ENCODE measurements around the gene CCN2. TPM values are rescaled to one million over a fixed set of nuclear protein-coding genes. Genes with fewer than 3 reads are reported as not detected.
A peak's percentile ranks its signal among the peaks of the same experiment; 100 is the strongest.

Gene CCN2, protein sequence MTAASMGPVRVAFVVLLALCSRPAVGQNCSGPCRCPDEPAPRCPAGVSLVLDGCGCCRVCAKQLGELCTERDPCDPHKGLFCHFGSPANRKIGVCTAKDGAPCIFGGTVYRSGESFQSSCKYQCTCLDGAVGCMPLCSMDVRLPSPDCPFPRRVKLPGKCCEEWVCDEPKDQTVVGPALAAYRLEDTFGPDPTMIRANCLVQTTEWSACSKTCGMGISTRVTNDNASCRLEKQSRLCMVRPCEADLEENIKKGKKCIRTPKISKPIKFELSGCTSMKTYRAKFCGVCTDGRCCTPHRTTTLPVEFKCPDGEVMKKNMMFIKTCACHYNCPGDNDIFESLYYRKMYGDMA
- total RNA-seq (ENCODE audit: low replicate concordance), result 46.7 and 54.5 TPM in 2 replicates

DNA sequence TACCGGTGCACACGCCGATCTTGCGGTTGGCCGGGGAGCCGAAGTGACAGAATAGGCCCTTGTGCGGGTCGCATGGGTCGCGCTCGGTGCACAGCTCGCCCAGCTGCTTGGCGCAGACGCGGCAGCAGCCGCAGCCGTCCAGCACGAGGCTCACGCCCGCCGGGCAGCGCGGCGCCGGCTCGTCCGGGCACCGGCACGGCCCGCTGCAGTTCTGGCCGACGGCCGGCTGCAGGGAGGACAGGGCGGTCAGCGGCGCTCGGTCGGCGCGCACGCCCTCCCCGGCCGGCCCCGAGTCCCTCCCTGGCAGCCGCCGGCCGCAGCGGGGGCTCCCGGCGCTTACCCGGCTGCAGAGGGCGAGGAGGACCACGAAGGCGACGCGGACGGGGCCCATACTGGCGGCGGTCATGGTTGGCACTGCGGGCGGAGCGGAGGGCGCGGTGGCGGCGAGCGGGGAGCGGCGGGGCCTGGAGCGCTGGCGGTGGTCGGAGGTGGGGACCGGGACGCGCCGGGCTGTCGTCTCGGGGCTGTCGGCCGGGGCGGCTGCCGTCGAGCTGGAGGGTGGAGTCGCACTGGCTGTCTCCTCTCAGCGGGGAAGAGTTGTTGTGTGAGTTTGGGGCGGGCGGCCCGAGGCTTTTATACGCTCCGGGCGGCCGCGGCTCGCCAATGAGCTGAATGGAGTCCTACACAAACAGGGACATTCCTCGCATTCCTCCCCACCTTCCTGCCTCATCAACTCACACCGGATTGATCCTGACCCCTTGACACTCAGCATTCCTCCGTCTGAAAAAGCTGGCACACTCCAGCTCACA lies at the start of gene CCN2:
CCN2 (minus strand) TSS at position 606 of the 809 bp plus-strand sequence; CDS start at position 406, 200 bp downstream.
- H3K27ac Mint-ChIP-seq, result peak within 1 kb of the TSS; percentile 95
- peak within 1 kb of the TSS; percentile 98 for H3K27ac ChIP-seq
- H3K4me1 Mint-ChIP-seq, result peaks cover 67% of the 10 kb centered on the region
- H3K36me3 ChIP-seq, result no peaks in the 10 kb centered on the region
- H3K4me3 Mint-ChIP-seq, result peak within 1 kb of the TSS; percentile 92
- peaks cover 18% of the 10 kb centered on the region for H3F3A ChIP-seq (ENCODE audit: low read depth)
- peaks cover 39% of the 10 kb centered on the region for H3K4me1 ChIP-seq
- H3K27me3 ChIP-seq, result no peaks in the 10 kb centered on the region
- no peaks in the 10 kb centered on the region for H3K9me3 Mint-ChIP-seq
- peak within 1 kb of the TSS; percentile 92 for H3K4me2 ChIP-seq
- H3K36me3 Mint-ChIP-seq, result peaks cover 16% of the 10 kb centered on the region
- no peak within 1 kb of the TSS for H2AFZ ChIP-seq (replicated peaks)
- H4K20me1 ChIP-seq (ENCODE audit: low read depth), result peaks cover 24% of the 10 kb centered on the region
- no peaks in the 10 kb centered on the region for H3K9me3 ChIP-seq (ENCODE audit: low read depth)
- TF ChIP-seq EZH2phosphoT487 (IDR thresholded peaks at IDR 0.05), result no peak
- no peak for TF ChIP-seq EZH2 (IDR thresholded peaks at IDR 0.05)
- TF ChIP-seq, protein P1, sequence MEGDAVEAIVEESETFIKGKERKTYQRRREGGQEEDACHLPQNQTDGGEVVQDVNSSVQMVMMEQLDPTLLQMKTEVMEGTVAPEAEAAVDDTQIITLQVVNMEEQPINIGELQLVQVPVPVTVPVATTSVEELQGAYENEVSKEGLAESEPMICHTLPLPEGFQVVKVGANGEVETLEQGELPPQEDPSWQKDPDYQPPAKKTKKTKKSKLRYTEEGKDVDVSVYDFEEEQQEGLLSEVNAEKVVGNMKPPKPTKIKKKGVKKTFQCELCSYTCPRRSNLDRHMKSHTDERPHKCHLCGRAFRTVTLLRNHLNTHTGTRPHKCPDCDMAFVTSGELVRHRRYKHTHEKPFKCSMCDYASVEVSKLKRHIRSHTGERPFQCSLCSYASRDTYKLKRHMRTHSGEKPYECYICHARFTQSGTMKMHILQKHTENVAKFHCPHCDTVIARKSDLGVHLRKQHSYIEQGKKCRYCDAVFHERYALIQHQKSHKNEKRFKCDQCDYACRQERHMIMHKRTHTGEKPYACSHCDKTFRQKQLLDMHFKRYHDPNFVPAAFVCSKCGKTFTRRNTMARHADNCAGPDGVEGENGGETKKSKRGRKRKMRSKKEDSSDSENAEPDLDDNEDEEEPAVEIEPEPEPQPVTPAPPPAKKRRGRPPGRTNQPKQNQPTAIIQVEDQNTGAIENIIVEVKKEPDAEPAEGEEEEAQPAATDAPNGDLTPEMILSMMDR (IDR thresholded peaks at IDR 0.05), result no peak
- peak within 1 kb of the TSS; percentile 87 for H3K4me3 ChIP-seq
- peak; percentile 98 for DNase-seq (ENCODE audit: low spot score)
- peak within 1 kb of the TSS; percentile 78 for H3K9ac ChIP-seq
- peaks cover 3% of the 10 kb centered on the region for H3K27me3 Mint-ChIP-seq (ENCODE audit: insufficient read depth, low read depth)
- H3K79me2 ChIP-seq (ENCODE audit: low read depth), result peaks cover 51% of the 10 kb centered on the region

- Histone ChIP-seq H2AFZ (replicated peaks) (no peak overlapping the region), H3K4me2 (no peak overlapping the region)
Measured at GRCh38 chr6:132000296-132000695, 49.1 kb upstream of the CCN2 start.

GRCh38 chr6:131999545-132000146 lies 48.5 kb upstream of the CCN2 start:
- H3K27me3 ChIP-seq, result no peaks in the 10 kb centered on the region
- peaks cover 13% of the 10 kb centered on the region for H3K9me3 Mint-ChIP-seq
- no peaks in the 10 kb centered on the region for H3K4me1 Mint-ChIP-seq
- H3K4me3 Mint-ChIP-seq, result no peak overlapping the region
- no peaks in the 10 kb centered on the region for H3K4me1 ChIP-seq
- TF ChIP-seq, protein P1 (IDR thresholded peaks at IDR 0.05), result no peak
- no peaks in the 10 kb centered on the region for H3K79me2 ChIP-seq (ENCODE audit: low read depth)
- H3K4me2 ChIP-seq, result no peak overlapping the region
- no peak overlapping the region for H2AFZ ChIP-seq (replicated peaks)
- no peak overlapping the region for H3K27ac ChIP-seq
- H3K9me3 ChIP-seq (ENCODE audit: low read depth), result no peaks in the 10 kb centered on the region
- no peak for DNase-seq (ENCODE audit: low spot score)
- H3F3A ChIP-seq (ENCODE audit: low read depth), result no peaks in the 10 kb centered on the region
- H3K27ac Mint-ChIP-seq, result no peak overlapping the region
- H3K4me3 ChIP-seq, result no peak overlapping the region
- H4K20me1 ChIP-seq (ENCODE audit: low read depth), result no peaks in the 10 kb centered on the region
- no peaks in the 10 kb centered on the region for H3K27me3 Mint-ChIP-seq (ENCODE audit: insufficient read depth, low read depth)
- H3K9ac ChIP-seq, result no peak overlapping the region
- H3K36me3 ChIP-seq, result no peaks in the 10 kb centered on the region
- H3K36me3 Mint-ChIP-seq, result no peaks in the 10 kb centered on the region

More at GRCh38 chr6:132000296-132000695, 49.1 kb upstream of the CCN2 start:
- H3K9ac ChIP-seq, result no peak overlapping the region
- no peaks in the 10 kb centered on the region for H3K9me3 ChIP-seq (ENCODE audit: low read depth)
- peaks cover 14% of the 10 kb centered on the region for H3K9me3 Mint-ChIP-seq
- H3K4me1 Mint-ChIP-seq, result no peaks in the 10 kb centered on the region
- no peaks in the 10 kb centered on the region for H3K36me3 ChIP-seq
- no peak overlapping the region for H3K27ac ChIP-seq
- H3K27ac Mint-ChIP-seq, result no peak overlapping the region
- H3F3A ChIP-seq (ENCODE audit: low read depth), result no peaks in the 10 kb centered on the region
- DNase-seq (ENCODE audit: low spot score), result no peak
- H3K27me3 Mint-ChIP-seq (ENCODE audit: insufficient read depth, low read depth), result no peaks in the 10 kb centered on the region
- no peaks in the 10 kb centered on the region for H3K36me3 Mint-ChIP-seq
- H3K4me3 ChIP-seq, result no peak overlapping the region
- no peaks in the 10 kb centered on the region for H3K4me1 ChIP-seq
- no peaks in the 10 kb centered on the region for H3K27me3 ChIP-seq
- no peak for TF ChIP-seq EZH2phosphoT487 (IDR thresholded peaks at IDR 0.05)
- no peak for TF ChIP-seq EZH2 (IDR thresholded peaks at IDR 0.05)
- TF ChIP-seq, protein P1 (IDR thresholded peaks at IDR 0.05), result no peak
- H4K20me1 ChIP-seq (ENCODE audit: low read depth), result no peaks in the 10 kb centered on the region
- no peaks in the 10 kb centered on the region for H3K79me2 ChIP-seq (ENCODE audit: low read depth)
- H3K4me3 Mint-ChIP-seq, result no peak overlapping the region
